ENCODE data around the gene RIN3.

Gene RIN3

DNA sequence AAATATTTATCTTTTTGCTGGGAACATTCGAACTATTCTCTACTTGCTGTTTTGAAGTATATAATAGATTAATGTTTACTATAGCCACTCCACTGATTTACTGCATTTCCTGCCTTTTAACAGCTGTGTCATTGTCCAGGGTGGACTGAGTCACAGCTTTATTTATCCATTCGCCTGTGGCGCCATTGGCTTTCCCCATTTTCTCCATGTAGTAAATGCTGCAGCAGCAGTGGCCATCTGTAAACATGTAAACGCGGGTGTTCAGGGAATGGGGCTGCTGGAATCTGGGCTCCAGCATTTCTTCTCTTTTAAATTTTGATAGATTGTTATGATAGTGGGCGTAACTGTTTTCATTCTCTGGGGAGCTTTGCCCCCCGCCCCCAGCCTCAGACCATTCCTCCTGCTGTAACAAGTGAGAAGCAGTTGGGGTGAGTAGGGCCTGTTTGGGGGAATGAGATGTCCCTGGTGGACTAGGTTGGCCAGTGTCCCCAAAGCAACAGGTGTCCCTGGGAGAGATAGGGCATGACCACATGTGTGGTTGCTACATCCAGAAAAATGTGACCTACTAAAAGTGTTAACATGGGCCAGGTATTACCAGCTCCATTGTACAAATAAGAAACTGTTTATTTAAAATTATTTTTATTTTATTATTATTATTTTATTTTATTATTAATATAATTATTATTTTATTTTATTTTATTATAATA is 32.9 kb downstream of the RIN3 start:
- DNase-seq (ENCODE audit: low read depth) = peak; percentile 51

DNA sequence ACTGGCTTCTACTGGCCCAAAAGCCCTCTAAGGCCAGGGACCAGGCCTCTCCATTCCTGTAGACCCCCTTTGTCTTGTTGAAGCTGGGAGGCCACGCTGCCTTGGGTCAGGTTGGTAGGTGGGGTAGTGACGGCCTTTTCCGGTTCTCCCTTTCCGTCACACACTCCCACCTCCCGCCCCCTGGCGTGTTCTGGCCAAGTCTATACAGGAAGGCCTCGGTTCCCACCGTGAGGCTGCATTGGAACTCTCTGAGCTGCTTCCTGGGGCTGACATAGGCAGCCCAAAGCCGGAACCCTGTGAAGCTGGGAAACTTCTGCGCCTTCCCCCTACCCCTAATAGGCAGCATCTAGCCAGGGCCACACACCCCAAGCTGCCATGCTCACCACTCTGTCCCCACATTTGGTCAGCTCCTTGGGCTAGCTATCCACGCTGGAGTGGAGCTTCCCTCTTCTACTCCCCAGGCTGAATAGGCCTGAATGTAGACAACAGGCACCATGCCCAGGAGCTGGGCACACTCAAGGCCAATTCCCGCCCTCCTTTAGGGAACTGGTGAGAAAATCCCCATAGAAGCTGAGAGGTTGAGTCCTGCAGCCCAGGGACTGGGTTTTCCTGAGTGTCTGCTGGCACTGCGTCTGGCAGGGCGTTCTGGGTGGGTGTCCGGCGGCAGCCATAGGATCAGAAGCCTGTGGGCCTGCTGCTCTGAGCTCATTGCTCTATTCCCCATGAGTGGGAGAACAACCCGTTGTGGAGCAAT is 35.7 kb downstream of the RIN3 start:
- DNase-seq (ENCODE audit: low read depth) = no peak
- TF ChIP-seq, protein P1, sequence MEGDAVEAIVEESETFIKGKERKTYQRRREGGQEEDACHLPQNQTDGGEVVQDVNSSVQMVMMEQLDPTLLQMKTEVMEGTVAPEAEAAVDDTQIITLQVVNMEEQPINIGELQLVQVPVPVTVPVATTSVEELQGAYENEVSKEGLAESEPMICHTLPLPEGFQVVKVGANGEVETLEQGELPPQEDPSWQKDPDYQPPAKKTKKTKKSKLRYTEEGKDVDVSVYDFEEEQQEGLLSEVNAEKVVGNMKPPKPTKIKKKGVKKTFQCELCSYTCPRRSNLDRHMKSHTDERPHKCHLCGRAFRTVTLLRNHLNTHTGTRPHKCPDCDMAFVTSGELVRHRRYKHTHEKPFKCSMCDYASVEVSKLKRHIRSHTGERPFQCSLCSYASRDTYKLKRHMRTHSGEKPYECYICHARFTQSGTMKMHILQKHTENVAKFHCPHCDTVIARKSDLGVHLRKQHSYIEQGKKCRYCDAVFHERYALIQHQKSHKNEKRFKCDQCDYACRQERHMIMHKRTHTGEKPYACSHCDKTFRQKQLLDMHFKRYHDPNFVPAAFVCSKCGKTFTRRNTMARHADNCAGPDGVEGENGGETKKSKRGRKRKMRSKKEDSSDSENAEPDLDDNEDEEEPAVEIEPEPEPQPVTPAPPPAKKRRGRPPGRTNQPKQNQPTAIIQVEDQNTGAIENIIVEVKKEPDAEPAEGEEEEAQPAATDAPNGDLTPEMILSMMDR (conservative IDR thresholded peaks at IDR 0.05; ENCODE audit: control insufficient read depth, insufficient read depth, low read depth, low read length) = no peak
- no peak overlapping the region for H3K4me3 ChIP-seq (ENCODE audit: control insufficient read depth, low read depth, low read length)

More for the DNA sequence above, 32.9 kb downstream of the RIN3 start:
- no peak overlapping the region for H3K4me3 ChIP-seq (ENCODE audit: control insufficient read depth, low read depth, low read length)
- TF ChIP-seq, protein P1 (conservative IDR thresholded peaks at IDR 0.05; ENCODE audit: control insufficient read depth, insufficient read depth, low read depth, low read length) = no peak

DNA sequence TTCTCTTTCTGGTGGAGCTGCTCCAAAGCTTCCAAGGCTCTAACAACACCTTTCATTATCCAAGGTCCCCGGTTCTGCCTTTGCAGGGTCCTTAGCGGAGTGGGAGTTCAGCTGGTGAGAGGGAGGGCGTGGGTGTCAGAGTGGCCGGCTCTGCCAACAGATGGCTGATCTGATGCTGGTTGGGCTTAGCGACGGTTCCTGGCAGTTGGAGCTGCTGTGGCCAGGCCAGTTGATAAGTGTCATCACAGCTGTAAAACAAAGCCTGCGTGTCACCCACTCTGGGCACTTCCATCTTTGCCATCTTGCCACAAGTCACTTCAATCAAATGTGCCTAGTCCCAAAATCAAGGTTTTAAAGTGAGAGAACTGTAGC is 36.3 kb downstream of the RIN3 start:
- DNase-seq (ENCODE audit: low read depth) = peak; percentile 45
- TF ChIP-seq, protein P1 (conservative IDR thresholded peaks at IDR 0.05; ENCODE audit: control insufficient read depth, insufficient read depth, low read depth, low read length) = no peak
- no peak overlapping the region for H3K4me3 ChIP-seq (ENCODE audit: control insufficient read depth, low read depth, low read length)

DNA sequence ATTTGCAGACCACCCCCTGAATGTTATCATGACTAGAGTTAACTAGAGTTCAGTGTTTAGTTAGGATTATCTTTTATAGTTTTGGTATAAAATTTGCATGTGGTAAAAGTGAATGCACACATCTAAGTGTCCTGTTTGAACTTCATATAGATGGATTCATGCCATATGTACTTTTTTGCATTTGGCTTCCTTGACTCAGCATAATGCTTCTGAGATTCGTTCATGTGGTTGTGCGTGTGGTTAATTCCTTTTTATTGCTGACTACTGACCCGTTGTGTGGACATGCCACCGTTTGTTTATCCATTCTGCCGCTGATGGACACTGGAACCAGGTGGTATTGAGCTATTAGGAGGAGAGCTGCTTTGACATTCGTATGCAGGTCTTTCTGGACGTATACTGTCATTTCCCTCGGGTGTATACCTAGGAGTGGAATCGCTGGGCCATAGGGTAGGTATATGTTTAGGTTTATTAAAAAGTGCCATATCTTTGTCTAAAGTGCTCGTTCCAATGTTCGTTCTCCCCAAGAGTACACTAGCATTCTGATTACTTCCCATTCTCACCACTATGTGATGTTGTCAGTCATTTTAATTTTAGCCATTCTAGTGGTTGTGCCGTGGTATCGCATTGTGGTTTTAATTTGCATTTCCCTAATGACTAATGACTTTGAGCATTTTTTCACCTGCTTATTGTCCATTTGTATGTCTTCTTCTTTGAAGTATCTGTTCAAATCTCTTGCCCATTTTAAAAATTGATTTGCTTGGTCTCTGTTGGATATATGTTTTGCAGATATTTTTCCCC is 37.7 kb downstream of the RIN3 start:
- DNase-seq (ENCODE audit: low read depth) = no peak
- H3K4me3 ChIP-seq (ENCODE audit: control insufficient read depth, low read depth, low read length) = no peak overlapping the region
- TF ChIP-seq, protein P1 (conservative IDR thresholded peaks at IDR 0.05; ENCODE audit: control insufficient read depth, insufficient read depth, low read depth, low read length) = no peak

DNA sequence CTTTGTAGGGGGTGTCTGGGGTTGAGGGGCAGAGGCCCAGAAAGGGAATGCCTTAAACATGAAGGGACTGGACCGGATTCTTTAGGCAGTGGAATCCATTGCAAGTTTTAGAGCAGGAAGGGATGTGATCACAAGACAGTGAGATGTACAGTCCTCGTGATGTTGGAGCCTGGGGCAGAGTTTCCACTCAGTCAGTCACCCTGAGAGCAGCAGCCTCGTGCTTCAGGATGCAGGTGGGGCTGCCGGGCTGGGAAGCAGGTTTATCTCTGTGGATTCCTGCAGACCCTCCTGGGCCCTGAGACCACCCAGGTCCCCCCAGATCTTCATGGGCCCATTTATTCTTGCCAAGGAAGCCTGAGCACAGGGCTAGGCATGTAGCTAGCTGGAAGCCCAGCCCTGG is 38.5 kb downstream of the RIN3 start:
- H3K4me3 ChIP-seq (ENCODE audit: control insufficient read depth, low read depth, low read length) = no peak overlapping the region
- TF ChIP-seq, protein P1 (conservative IDR thresholded peaks at IDR 0.05; ENCODE audit: control insufficient read depth, insufficient read depth, low read depth, low read length) = no peak
- DNase-seq (ENCODE audit: low read depth) = no peak

DNA sequence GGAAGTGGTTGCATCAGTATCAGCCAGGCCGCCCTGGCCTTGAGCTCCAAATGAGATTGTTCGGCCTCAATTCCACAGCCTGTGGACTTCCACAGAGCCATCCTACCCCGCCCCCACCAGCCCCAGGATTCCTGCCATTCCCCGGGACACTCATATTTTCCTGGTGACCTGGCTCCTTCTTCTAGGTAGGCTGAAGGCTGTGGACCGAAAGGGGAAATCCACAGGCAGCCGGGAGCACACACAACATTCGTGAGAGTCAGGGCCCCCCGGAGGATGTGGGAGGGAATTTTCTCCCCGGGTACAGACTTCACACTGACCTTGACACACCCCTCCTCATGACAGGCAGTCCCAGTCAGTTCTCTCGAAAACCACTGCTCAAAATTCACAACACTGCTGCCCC is 39.9 kb downstream of the RIN3 start:
- TF ChIP-seq, protein P1 (conservative IDR thresholded peaks at IDR 0.05; ENCODE audit: control insufficient read depth, insufficient read depth, low read depth, low read length) = no peak
- peak; percentile 32 for DNase-seq (ENCODE audit: low read depth)
- no peak overlapping the region for H3K4me3 ChIP-seq (ENCODE audit: control insufficient read depth, low read depth, low read length)

Data from fibroblast of mammary gland (primary cell).